Stimulated activated CD4-positive, alpha-beta T cell treated with anti-CD3 and anti-CD28 coated beads, Interleukin-1b, Interleukin-23, amount 100 ng/mL, for 4 hours (primary cell): ENCODE results near the gene CUBN.
"Not testable (repeated sequence)": the region's sequence is repeated elsewhere in the genome, so short reads cannot be mapped to it uniquely, and the experiment has no call there.

ENCODE experiments used
- DNase-seq, 2 donors: peaks; one replicate each; pipeline ENCODE4 v3.0.0-alpha.2; 2020; ENCODE audit warnings: low read depth in 2 of 2

Gene CUBN

GRCh38 chr10:17013131-17013983 lies 116.3 kb downstream of the CUBN start:
- DNase-seq = not testable (repeated sequence)

DNA sequence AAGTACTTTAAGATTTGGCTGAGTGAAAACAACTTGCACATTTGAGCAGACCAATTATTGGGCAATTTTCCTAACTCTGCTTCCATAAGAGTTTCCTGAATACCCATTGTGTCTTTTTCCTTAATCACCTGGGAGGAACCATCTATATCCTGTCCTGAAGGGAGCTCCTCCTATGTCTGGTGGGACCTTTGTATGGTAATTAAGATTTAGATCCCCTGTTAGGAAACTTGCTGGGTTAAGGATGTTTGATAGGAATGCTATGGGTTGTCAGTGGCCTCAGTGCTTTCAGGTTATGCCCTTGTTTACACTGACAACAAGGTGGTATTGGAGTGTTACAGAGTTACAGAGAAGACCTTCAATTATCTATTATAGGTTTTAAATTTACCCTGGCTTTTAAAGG lies 116.9 kb downstream of the CUBN start:
- not testable (repeated sequence) for DNase-seq

- no peak for DNase-seq
These were observed 119.1 kb downstream of the CUBN start for GRCh38 chr10:17010363-17011145.

DNA sequence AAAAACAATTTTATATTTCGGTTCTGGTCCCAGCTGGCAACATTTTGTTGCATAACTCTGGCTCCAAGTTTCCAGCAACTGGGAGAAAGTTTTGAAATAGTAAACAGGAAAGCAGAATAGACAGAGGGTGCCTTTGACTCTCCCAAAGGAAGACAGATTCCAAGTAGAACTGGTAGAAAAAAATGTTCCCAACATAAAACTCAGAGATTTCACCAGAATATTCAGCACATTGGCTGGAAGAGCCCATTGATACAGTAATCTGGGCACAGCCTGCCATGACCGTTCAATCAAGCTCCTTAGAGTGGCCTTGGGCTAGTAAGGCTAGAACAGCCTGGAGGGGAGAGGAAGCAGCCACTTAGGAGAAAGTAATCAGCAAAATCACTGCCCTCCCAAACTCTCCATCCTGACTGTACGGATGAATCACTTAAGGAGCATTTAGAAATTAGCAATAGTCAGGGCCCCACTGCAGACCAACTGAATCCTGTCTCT lies 120.4 kb downstream of the CUBN start:
- DNase-seq = no peak

DNA sequence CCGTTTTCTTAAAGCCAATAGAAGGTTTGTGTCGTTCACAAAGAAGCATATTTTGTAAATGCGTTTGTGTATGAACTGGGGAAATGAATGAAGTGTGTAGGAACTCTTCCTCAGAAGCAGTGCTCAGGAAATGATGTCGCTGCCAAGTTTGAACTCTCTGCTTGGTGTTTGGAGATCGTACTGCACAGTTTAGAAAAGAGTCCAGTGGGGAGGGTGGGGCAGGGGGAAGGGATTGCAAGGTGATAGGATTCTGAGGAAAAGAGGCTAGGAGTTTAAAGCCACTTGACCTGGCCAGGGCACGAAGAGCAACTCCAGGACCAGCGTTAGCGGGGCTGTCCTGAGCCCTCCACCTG lies 122.2 kb downstream of the CUBN start:
- no peak for DNase-seq

DNA sequence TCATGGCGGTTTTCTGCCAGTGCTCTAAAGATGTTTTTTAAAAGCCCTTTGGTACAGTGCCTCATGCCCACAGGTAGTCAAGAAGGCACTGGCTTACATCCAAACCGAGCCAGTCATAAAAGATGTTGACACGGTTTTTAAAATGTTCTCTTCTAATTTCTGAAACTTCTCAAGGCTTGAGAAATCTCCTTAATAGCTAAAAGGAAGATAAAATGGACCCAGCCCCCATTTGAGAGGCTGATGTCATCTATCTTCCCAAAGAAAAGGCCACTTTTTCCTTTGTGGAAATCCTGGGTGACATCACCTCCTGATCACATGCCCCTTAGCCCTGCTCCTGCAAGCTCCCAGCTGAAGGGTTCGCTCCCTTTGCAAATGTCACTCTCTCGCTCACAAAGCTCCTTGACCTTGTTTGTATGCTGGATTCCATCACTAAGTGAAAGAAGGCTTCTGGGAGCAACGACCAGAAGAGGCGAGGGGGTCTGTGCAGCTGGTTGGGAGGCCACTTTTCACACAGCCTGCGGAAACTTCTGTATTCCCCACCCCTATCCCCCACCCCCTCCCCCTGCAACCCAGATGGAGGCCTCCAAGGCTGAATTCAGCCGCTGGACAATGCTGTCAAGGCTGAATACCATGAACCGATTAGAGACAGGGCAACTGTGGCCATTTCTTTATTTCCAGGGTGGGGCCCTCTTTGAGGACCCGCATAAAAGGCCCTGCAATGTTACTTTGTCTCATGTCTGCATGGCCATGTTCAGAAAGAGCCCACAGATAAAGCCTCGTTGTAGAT lies 122.8 kb downstream of the CUBN start:
- DNase-seq = no peak

GRCh38 chr10:17005621-17006566 lies 123.7 kb downstream of the CUBN start:
- no peak for DNase-seq

DNA sequence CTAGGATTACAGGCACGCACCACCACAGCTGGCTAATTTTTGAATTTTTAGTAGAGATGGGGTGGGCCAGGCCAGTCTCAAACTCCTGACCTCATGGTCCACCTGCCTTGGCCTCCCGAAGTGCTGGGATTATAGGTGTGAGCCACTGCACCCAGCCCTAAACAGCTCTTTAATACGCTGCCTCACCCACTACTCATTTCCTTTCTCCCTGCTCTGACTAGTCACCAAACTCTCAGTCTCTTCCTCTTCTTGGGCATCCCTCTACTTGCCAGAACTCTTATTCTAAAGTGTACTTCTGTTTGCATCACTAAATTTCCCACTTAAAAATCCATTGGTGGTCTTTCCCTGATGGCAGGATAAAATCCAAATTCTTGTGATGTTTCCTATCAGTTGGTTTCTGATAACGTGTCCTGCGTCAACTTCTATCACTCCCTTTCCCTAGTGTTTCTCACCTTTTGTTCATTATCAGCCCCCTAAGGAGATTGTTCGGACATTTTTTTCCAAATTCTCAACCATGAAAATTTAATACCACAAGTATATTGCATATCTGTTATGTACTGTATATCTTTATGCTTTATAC lies 124.7 kb downstream of the CUBN start:
- no peak for DNase-seq

- DNase-seq = no peak
These were observed 125.8 kb downstream of the CUBN start for GRCh38 chr10:17003651-17004286.

- DNase-seq = peak in 1 of 2 donors; percentile 56
These were observed 126.5 kb downstream of the CUBN start for GRCh38 chr10:17003151-17003550.

DNA sequence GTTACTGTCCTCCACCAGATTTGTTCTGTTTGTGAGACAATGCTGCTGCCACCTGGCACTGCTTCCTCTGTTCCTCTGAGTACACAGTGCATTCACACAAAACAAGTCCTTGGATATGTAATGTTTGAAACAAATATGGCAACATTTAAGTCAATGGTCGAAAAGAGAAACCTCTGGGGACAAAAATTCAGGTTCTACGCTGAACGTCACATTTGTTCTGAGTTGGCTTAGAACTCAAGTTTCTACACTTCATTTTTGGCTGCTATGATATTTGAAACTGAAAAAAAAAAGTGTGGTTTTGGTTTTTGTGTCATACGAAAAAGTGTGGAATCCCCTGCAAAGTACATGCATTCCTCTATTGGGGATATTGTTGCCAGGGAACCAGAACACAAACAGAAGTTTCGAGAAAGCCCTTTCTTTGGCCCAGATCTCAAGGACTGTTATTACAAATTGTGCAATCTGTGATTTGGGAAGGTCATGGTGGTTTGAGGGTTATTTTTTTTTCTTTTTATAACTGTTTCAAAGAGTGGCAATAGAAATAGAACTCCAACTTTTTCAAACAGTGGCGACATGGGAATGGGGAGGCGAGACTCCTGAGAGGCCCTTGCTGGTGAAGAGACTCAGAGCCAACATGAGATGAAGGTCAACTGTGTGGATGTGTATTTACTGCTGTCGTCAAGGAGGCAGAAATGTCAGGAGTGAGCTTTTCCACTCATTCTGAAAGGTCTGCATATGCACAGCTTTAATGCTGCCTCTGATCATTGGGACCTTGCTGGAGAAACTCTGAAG lies 127.5 kb downstream of the CUBN start:
- no peak for DNase-seq

- no peak for DNase-seq
These were observed 128.3 kb downstream of the CUBN start for GRCh38 chr10:17001297-17001744.

DNA sequence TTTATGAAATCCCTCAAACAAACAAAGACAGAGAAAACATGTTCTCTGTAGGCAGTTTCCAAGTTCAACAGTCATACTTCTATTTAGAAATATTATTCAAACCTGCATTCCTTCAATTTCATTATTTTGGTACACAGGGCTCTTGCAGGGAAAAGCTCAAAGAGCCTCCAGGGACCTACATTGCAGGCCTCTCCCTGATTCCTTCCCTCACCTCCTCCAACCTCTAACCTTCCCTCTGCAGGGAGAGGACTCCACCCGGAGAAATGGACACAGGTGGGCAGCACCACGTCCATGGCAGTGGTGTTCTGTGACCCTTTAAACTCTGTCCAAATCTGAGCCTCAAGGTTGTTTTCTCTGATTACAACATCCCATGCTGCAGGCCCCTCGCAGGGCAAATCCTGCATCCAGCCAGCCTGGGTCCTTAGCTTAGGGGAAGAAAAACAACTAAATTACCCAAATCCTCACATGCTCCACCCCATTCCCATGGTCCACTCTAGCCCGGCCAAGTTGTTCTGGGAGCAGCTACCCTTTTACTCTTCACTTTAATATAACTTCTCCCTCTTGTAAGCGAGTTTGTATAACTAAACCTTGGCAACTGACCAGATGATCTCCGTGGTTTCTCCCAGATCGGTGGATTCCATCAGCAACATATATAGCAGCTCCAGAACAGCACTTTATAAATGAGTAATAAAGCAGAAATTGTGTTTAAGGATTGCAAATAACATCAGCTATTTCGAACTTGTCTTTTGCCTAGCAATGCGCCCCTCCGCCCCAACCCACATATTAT lies 129.8 kb downstream of the CUBN start:
- DNase-seq = no peak

- DNase-seq = no peak
These were observed 133.1 kb downstream of the CUBN start for GRCh38 chr10:16996530-16996964.

- no peak for DNase-seq
These were observed 133.6 kb downstream of the CUBN start for GRCh38 chr10:16995867-16996529.

GRCh38 chr10:16993186-16993585 lies 136.4 kb downstream of the CUBN start:
- no peak for DNase-seq

- DNase-seq = no peak
These were observed 136.9 kb downstream of the CUBN start for GRCh38 chr10:16992611-16993119.

DNA sequence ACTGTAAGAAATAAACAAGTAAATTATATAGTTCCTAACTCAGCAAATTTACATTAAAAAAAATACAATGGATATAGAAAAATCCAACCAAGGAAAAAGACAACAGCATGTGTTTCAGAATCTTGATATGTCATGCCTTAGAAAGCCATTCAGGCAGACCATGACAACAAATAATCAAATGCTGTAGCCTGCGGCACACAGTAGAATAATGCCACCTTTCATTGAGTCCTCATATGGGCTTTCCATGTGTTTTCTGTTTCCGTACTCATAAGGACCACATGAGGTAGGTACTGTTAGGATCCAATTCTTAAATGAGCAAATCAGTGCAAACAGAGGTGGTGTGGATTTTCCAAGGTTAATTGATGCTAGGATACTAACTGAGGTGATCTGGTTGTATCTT lies 138.6 kb downstream of the CUBN start:
- DNase-seq = no peak
